BE2C (cell line): Measurements from ENCODE around the gene ZNF729.

Experiments used
- DNase-seq: peaks from one replicate; pipeline ENCODE4 v3.0.0-alpha.2; 2020
- H3K27me3 ChIP-seq: fragments of 250-450 bp; sonication (Bioruptor Pico); 2 replicates; pipeline ENCODE4 v1.5.1; 2020; ENCODE audit warnings: mild to moderate bottlenecking
- H3K36me3 ChIP-seq: fragments of 250-450 bp; sonication (Bioruptor Pico); 2 replicates; pipeline ENCODE4 v1.5.1; 2020; ENCODE audit warnings: mild to moderate bottlenecking
- H3K4me1 ChIP-seq: fragments of 250-450 bp; sonication (Bioruptor Pico); 2 replicates; pipeline ENCODE4 v1.5.1; 2020
- H3K4me3 ChIP-seq: 2 replicates; pipeline ENCODE4 v1.5.1; 2011; ENCODE audit warnings: low read depth, low read length
- H3K9me3 ChIP-seq: fragments of 250-450 bp; sonication (Bioruptor Pico); 2 replicates; pipeline ENCODE4 v1.5.1; 2020
- TF ChIP-seq, protein P1 (sequence below): IDR thresholded peaks from 2 replicates; pipeline ENCODE4 v1.5.1; 2012; ENCODE audit warnings: mild to moderate bottlenecking, low read depth, low read length

The ZNF729 gene

DNA sequence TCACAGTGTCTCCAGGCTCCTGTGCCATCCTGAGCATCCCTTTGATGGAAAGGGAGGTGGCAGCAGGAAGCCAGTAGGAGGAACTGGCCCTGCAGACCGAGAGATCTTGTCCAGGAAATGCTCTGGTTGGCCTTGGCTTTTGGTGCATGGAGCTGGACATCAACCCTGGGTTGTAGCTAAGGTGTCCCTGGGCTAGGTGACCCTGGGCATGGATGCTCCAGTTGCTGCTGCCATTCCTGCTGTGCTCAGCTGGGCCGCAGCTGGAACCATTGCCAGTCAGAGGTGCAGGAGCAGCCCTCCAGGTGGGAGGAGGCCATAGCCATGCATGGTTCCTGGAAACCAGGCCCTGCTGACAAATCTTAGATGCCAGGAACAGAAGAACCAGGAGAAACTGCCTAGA, 68.4 kb downstream of the ZNF729 start:
- Histone ChIP-seq H3K4me1 (no peaks in the 10 kb centered on the region), H3K4me3 (no peak overlapping the region), H3K9me3 (no peaks in the 10 kb centered on the region; the same call in 1 of the 2 replicates), H3K27me3 (no peaks in the 10 kb centered on the region), H3K36me3 (no peaks in the 10 kb centered on the region)
- no peak for DNase-seq
- TF ChIP-seq, protein P1, sequence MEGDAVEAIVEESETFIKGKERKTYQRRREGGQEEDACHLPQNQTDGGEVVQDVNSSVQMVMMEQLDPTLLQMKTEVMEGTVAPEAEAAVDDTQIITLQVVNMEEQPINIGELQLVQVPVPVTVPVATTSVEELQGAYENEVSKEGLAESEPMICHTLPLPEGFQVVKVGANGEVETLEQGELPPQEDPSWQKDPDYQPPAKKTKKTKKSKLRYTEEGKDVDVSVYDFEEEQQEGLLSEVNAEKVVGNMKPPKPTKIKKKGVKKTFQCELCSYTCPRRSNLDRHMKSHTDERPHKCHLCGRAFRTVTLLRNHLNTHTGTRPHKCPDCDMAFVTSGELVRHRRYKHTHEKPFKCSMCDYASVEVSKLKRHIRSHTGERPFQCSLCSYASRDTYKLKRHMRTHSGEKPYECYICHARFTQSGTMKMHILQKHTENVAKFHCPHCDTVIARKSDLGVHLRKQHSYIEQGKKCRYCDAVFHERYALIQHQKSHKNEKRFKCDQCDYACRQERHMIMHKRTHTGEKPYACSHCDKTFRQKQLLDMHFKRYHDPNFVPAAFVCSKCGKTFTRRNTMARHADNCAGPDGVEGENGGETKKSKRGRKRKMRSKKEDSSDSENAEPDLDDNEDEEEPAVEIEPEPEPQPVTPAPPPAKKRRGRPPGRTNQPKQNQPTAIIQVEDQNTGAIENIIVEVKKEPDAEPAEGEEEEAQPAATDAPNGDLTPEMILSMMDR, result no peak
